HEK293T (cell line): Measurements from ENCODE around the gene VMP1.

Experiments
- CTCF ChIA-PET: fragments of 350-600 bp; formaldehyde crosslinking; extraction: SDS; loops from one replicate; lab custom pipeline; 2021; ENCODE audit warnings: antibody characterized with exemption, inconsistent platforms; lab: Yijun Ruan, JAX
- POLR2A ChIA-PET: fragments of 350-600 bp; formaldehyde crosslinking; extraction: SDS; loops from one replicate; lab custom pipeline; 2020; ENCODE audit warnings: antibody characterized with exemption, inconsistent platforms; lab: Yijun Ruan, JAX
- DNase-seq: peaks from one replicate; pipeline ENCODE4 v3.0.0; 2012; ENCODE audit warnings: mixed read lengths; ENCODE audit errors: extremely low spot score
- ARNT ChIP-seq: fragments of 450-650 bp; IDR thresholded peaks from 2 replicates; pipeline ENCODE4 v1.6.1; 2017; ENCODE audit warnings: mild to moderate bottlenecking
- BHLHE40 ChIP-seq: fragments of 450-650 bp; IDR thresholded peaks from 2 replicates; pipeline ENCODE4 v1.6.1; 2016; ENCODE audit warnings: mild to moderate bottlenecking, moderate library complexity, borderline replicate concordance
- CTBP1 ChIP-seq: fragments of 450-650 bp; IDR thresholded peaks from 2 replicates; pipeline ENCODE4 v1.6.1; 2016; ENCODE audit warnings: borderline replicate concordance
- ELF4 ChIP-seq: fragments of 450-650 bp; IDR thresholded peaks from 2 replicates; pipeline ENCODE4 v1.6.1; 2017; ENCODE audit warnings: antibody characterized with exemption
- FOXA1 ChIP-seq: fragments of 450-650 bp; IDR thresholded peaks from 2 replicates; pipeline ENCODE4 v1.6.1; 2016; ENCODE audit warnings: mild to moderate bottlenecking
- FOXK2 ChIP-seq: fragments of 450-650 bp; IDR thresholded peaks from 2 replicates; pipeline ENCODE4 v1.6.1; 2016; ENCODE audit warnings: mild to moderate bottlenecking
- FOXM1 ChIP-seq: fragments of 450-650 bp; IDR thresholded peaks from 2 replicates; pipeline ENCODE4 v1.6.1; 2017; ENCODE audit warnings: mild to moderate bottlenecking, borderline replicate concordance
- HDGF ChIP-seq: fragments of 450-650 bp; IDR thresholded peaks from 2 replicates; pipeline ENCODE4 v1.6.1; 2017; ENCODE audit warnings: antibody characterized with exemption, borderline replicate concordance
- L3MBTL2 ChIP-seq: fragments of 450-650 bp; conservative IDR thresholded peaks from 2 replicates; pipeline ENCODE4 v1.6.1; 2016; ENCODE audit warnings: mild to moderate bottlenecking
- LEF1 ChIP-seq: fragments of 450-650 bp; IDR thresholded peaks from 2 replicates; pipeline ENCODE4 v1.6.1; 2017; ENCODE audit warnings: mild to moderate bottlenecking, borderline replicate concordance
- NFRKB ChIP-seq: fragments of 450-650 bp; IDR thresholded peaks from 2 replicates; pipeline ENCODE4 v1.6.1; 2016; ENCODE audit warnings: mild to moderate bottlenecking, moderate library complexity
- PKNOX1 ChIP-seq: fragments of 450-650 bp; IDR thresholded peaks from 2 replicates; pipeline ENCODE4 v1.6.1; 2016
- SP1 ChIP-seq: fragments of 450-650 bp; IDR thresholded peaks from 2 replicates; pipeline ENCODE4 v1.6.1; 2017
- SUZ12 ChIP-seq: fragments of 450-650 bp; IDR thresholded peaks from 2 replicates; pipeline ENCODE4 v1.6.1; 2016; ENCODE audit warnings: mild to moderate bottlenecking
- TARDBP ChIP-seq: fragments of 450-650 bp; IDR thresholded peaks from 2 replicates; pipeline ENCODE4 v1.6.1; 2016
- ZNF384 ChIP-seq: fragments of 450-650 bp; IDR thresholded peaks from 2 replicates; pipeline ENCODE4 v1.6.1; 2016

VMP1 gene

GRCh38 chr17:59807892-59808509 is 100.5 kb downstream of the VMP1 start:
- CTCF ChIA-PET, result no interaction called here
- POLR2A ChIA-PET, result interaction anchor here (0.7 kb wide), 1 partner anchor 25 kb away, joined by 3 read pairs; no protein-coding TSS in a partner anchor
- TF ChIP-seq SP1 (no peak), PKNOX1 (no peak), ELF4 (no peak), FOXA1 (no peak), L3MBTL2 (no peak), NFRKB (no peak)
- DNase-seq, result no peak

- ChIA-PET POLR2A (no interaction called here), CTCF (no interaction called here)
- DNase-seq, result no peak
Observed at GRCh38 chr17:59810894-59811153, 103.4 kb downstream of the VMP1 start.

GRCh38 chr17:59811209-59811608 is 103.8 kb downstream of the VMP1 start:
- POLR2A ChIA-PET, result no interaction called here
- CTCF ChIA-PET, result no interaction called here

More at GRCh38 chr17:59810894-59811153, 103.4 kb downstream of the VMP1 start:
- TF ChIP-seq PKNOX1, result no peak
- TF ChIP-seq ARNT, result no peak
- TF ChIP-seq LEF1, result no peak
- TF ChIP-seq SUZ12, result no peak
- TF ChIP-seq SP1, result no peak
- TF ChIP-seq FOXA1, result no peak
- no peak for TF ChIP-seq NFRKB
- TF ChIP-seq L3MBTL2, result no peak
- no peak for TF ChIP-seq CTBP1
- TF ChIP-seq ELF4, result no peak
- no peak for TF ChIP-seq TARDBP
- TF ChIP-seq ZNF384, result no peak
- no peak for TF ChIP-seq HDGF
- no peak for TF ChIP-seq FOXM1
- TF ChIP-seq FOXK2, result no peak
- TF ChIP-seq BHLHE40, result no peak

GRCh38 chr17:59812139-59812538 is 104.7 kb downstream of the VMP1 start:
- POLR2A ChIA-PET, result no interaction called here
- CTCF ChIA-PET, result no interaction called here
- no peak for DNase-seq
- TF ChIP-seq BHLHE40 (no peak), CTBP1 (no peak)

More at GRCh38 chr17:59811209-59811608, 103.8 kb downstream of the VMP1 start:
- DNase-seq, result no peak
- TF ChIP-seq ARNT (no peak), ZNF384 (no peak), SP1 (no peak)

- POLR2A ChIA-PET, result no interaction called here
- CTCF ChIA-PET, result no interaction called here
Observed at GRCh38 chr17:59814276-59814675, 106.8 kb downstream of the VMP1 start.

GRCh38 chr17:59814685-59815084 is 107.2 kb downstream of the VMP1 start:
- DNase-seq, result no peak
- CTCF ChIA-PET, result no interaction called here
- POLR2A ChIA-PET, result no interaction called here
- TF ChIP-seq FOXK2 (no peak), LEF1 (no peak), FOXM1 (no peak), NFRKB (no peak), CTBP1 (no peak), ELF4 (no peak), TARDBP (no peak), ZNF384 (no peak), L3MBTL2 (no peak), HDGF (no peak), SUZ12 (no peak), BHLHE40 (no peak), PKNOX1 (no peak)

More at GRCh38 chr17:59814276-59814675, 106.8 kb downstream of the VMP1 start:
- TF ChIP-seq FOXK2, result no peak
- no peak for TF ChIP-seq HDGF
- TF ChIP-seq BHLHE40, result no peak
- no peak for TF ChIP-seq CTBP1
- no peak for TF ChIP-seq L3MBTL2
- TF ChIP-seq SP1, result no peak
- no peak for TF ChIP-seq FOXM1
- DNase-seq, result no peak

- DNase-seq, result no peak
- POLR2A ChIA-PET, result no interaction called here
- CTCF ChIA-PET, result no interaction called here
- no peak for TF ChIP-seq HDGF
- TF ChIP-seq L3MBTL2, result no peak
- no peak for TF ChIP-seq ARNT
- no peak for TF ChIP-seq ELF4
Observed at GRCh38 chr17:59815965-59816364, 108.5 kb downstream of the VMP1 start.
